ENCODE data around the gene C1QL4.
"Not testable (repeated sequence)": the region's sequence is repeated elsewhere in the genome, so short reads cannot be mapped to it uniquely, and the experiment has no call there.

The C1QL4 gene

DNA sequence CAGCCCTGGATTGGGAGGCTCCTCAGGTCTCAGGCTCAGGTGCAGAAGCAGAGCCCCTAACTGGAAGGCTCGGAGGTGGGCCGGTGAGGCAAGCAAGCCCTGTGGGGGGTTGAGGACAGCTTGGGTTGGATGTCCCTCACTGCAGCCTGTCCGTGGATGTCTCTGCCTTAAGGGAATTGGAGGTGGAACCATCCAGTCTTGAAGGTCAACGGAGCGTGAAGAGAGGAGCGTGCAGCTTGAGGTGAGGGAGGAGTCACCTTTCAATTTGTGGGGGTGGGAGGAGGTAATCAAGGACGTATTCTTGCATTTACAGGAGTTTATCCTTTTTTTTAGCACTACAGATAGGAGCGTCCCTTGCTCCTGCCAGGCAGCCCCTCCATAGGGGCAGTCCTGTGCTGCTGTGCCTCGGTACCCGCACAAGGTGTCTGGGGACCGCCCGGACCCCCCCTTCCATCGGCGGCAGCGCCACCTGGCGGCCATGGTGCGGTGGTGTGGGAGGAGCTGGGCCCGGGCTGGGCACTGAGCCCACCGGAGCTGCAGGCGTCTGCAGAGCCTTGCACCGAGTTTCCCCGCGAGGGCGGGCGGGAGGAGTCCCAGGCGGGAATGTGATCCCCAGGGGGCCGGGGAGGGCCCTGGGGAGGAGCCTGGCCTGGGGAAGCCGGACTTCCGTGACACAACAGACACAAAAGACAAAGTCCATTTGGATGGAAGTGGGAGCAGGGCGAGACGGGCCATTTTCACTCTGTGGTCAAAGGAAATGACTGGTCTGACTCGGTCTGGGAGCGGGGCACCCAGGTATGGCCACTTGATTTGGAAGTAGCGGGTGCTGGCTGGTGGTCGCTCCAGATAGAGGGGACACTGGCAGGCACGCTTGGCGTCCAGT is 10.6 kb upstream of the C1QL4 start:
- peak; percentile 80 for DNase-seq

DNA sequence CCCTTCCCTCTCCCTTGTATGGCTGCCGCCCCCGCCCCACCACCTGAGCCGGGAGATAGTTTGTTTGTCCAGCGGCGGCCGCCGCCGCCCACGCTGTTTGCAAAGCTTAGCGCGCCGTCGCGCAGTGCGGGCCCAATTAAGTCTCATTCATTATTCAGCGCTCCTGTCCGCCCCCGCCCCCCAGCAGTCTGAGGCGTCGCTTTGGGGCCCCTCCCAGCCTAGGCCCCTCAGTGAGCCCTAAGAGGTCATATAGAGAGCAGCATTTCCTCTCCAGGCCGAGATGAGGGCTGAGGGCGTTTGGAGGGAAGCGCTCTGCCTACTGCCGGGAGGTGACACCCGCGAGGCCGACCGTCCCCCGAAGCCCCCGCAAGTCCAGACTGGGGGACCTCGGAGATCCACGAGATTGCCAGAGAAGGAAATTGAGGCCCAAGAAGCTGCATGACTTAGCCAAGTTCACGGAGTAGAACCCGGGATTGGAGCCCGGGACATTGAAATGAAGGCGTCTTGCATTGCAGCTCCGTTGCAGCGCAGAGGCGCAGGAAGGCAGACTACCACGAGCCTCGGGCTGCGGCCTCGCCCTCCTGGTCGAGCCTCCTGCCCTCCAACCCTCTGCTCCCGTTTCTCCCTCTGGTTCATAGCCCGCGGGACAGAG is 9.8 kb upstream of the C1QL4 start, which contains the start of gene DNAJC22:
Gene DNAJC22 (plus strand): TSS at position 230 of the 652 bp plus-strand sequence. CDS start 1,985 bp downstream, outside the sequence.
- no peak for DNase-seq

DNA sequence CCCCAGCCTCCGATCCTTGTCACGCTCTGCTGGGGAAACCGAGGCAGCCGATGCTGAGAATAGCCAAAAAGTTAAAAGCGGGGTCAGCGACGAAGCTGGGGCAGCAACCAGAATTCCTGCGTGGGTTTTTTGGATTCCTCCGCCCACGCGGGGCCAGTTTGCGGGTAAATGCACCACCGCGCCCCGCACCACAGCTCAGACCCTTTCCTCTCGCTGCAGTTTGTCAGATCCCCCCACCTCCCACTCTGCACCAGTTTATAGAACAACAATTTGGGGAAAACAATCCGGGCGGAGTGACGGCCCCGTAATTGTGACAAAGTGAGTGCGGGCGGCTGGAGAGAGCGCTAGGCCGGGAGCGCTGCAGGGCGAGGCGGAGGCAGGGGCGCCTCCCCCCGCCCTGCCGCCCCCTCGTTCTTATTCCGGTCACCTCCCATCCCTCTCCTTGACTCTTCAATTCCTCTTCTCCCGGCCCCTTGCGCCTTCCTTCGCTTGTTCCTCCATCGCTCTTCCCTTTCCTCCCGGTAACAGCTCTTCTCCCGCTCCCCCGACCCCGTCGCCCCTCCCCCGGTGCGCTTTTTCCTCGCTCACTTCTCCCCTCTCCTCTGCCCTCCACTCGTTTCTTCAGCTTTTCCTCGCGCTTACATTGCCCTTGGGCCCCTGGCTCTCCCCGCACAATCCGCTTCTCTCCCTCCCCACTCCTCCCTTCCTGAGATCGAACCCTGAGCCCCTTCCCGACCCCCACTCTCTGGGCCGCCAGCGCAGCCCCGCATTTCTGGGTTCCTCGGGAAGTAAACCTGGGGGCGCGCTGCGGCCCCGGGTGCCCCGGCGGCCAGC is 9.1 kb upstream of the C1QL4 start:
- no peak for DNase-seq

GRCh38 chr12:49345051-49345824 is 8.2 kb upstream of the C1QL4 start:
- no peak for DNase-seq

GRCh38 chr12:49344486-49345050 is 7.6 kb upstream of the C1QL4 start:
- DNase-seq: no peak

DNA sequence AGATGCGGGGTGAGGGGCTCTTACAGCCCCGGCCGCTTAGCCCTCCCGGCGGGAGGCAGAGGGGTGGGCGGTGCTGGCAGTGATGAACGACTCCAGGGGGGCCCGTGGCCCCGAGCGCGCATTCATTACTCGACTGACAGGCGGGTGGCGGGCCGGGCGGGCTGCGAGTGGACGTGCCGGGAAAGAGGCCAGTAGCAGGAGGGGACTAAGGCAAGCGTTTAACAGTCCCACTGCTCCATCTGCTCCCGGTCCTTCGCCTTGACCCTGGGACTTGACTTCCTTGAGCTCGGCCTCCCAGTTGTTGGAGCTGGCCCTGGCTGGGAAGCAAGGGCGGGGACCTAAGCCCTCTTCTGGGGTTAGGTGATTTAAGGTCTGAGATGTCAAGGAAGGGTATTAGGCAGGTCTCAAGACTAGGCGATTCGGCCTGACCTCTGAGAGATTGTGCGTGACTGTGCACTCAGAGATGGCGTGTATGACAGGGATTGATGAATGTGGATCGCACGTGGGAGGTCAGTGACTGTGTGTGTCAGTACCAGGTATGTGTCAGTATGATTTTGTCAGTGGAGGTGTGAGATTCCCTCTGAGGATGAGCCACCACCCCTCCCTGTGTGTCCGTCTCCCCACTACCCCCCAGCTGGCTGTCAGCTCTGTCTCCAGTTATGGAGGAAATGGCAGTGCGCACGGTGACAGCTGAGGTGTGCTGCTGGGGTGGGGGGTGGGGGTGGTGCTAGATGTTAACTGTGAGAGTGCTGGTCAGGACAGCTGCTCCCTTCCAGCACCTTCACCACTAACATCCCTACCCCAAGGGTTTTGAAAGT is 6.1 kb upstream of the C1QL4 start:
- DNase-seq: no peak

- peak; percentile 81 for DNase-seq
Observed at GRCh38 chr12:49342066-49342913, 5.3 kb upstream of the C1QL4 start.

DNA sequence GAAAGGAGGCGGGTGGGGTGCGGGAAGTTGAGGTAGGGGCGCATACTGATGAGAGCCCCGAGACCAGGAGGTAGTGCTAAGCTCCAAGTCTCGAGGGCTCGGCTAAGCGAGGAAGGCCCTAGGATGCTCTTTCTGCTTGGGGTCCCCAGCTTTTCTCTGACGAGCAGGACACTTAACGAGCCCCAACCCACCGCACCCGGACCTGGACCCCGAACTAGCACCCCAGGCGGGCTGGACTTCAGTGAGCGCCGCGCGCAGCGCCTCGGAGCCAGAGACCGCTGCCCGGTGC is 4.7 kb upstream of the C1QL4 start:
- DNase-seq: no peak

DNA sequence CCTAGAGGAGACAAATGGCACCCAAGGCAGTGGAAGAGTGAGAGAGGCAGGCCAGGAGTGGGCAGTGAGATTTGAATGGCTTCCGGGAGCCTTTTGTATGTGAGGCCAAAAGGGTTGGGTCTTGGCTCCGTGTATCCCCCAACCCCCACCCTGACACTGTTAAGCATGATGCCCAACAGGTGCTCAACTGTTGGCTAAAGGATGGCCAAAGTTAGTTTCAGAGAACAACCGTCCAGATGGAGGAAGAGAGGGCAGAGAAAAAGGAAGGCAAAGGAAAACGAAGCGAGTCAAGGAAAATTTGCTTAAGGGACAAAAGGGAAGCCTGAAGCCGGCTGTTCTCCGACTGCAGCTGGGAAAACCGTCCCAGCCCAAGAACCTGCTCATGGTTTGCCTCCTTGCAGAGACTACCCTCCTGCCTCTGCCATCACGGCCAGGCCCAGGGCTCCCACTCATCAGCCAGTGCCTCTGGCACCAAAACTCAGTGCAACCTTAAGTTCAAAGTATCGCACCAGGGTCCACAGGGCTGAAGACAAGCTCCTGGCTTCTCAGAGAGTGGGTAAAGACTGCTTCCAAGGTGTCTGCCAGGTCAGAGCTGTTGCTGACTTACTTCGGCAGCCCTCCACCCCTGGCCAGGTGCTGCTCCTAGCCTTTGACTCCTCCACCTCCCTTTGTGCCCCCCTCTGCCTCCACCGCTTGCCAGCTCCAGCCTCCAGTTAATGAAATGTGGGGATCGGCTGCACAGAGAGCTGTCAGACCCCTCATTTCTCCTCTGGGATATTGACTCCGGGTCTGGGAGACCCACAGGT is 4.2 kb upstream of the C1QL4 start:
- no peak for DNase-seq

DNA sequence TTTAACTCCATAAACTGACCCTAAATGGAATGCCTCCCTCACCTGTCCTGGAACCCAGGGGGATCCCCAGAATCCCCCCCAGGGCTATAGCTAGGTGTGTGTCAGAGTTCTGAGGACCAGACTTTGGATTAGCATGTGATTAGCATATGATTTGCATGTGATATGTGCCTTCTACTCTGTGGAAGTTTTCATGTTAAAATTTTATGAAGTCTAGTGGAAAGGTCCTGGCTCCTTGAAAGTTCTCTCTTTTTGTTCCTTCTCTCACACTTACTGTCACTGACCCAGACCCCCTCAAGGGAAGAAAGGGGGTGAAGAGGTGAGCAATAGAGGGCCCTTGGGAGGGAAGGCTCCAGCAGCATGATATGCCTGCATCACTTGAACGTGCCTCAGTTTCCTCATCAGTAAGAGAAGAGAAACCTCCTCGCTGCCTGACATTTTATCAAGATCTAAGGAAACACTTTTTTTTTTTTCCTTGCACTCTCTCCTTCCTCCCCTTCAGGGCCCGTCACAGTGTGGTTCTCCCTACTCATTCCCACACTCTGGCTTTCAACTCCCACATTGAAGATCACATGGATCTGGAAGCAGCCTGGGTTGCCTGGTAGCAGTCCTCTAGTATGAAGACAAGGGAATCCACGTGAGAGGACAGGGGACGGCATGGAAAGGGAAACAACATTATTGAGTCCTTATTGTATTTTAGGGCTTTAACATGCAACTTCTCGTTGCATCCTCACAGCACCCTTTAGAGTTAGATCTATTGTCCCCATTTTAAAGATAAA is 3.3 kb upstream of the C1QL4 start:
- DNase-seq: no peak

GRCh38 chr12:49339464-49339861 is 2.5 kb upstream of the C1QL4 start:
- no peak for DNase-seq

DNA sequence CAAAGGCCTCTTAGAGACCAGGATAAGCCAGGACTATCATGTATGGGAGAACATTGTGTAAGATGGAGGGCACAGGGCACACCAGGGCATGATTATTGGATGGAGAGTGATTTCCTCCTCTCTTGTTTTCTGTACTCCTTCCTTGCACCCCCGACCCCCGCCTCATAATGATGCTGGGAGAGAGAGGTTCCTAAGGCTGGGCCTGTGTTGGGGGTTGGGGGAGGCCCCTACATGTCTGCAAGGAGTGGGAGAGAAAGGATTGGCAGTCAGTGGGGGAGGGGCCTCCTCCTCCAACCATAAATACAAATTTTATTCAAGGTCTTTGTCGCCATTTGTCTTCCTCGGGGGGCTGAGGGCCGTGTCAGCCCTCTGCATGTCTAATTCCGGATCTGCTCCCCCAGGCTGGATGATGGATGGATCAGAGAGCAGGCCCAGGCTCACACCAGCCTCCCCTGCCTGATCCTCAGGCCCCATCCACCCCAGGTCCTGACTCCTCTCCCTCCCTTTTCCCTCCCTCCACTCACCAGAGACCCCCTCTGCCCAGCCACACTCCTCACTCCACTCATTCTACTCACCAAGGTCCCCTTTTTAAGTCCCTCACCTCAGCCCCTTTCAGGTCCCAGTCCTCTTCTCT is 2.0 kb upstream of the C1QL4 start:
- DNase-seq: no peak

DNA sequence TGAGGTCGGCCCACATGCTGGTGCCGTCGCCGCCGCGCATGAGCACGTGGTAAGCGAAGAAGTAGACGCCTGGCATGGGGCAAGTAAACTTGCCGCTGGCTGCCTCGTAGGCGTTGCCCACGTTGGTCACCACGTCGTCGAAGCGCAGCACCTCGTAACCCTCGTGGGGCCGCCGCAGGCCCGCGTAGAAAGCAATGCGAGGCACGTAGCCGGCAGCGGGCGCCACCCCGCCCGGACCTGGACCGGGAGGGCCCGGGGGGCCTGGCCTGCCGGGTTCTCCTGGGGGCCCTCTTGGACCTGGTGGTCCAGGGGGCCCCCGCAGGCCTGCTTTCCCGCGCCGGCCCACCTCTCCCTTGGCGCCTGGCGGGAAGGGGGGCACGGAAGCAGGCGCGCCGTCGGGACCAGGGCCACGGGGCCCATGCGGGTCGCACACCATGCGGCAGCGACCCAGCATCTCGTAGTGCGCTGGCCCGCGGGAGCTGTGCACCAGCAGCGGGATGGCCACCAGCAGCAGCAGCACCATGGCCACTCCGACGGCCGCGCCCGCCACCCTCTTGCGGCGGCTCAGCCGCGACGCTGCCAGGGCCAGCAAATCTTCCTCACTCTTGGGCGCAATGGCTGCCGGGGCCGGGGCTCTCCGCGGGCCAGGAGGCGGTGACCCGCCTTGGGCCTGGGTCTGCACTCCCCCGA is 888 bp downstream of the C1QL4 start:
- no peak for DNase-seq

DNA sequence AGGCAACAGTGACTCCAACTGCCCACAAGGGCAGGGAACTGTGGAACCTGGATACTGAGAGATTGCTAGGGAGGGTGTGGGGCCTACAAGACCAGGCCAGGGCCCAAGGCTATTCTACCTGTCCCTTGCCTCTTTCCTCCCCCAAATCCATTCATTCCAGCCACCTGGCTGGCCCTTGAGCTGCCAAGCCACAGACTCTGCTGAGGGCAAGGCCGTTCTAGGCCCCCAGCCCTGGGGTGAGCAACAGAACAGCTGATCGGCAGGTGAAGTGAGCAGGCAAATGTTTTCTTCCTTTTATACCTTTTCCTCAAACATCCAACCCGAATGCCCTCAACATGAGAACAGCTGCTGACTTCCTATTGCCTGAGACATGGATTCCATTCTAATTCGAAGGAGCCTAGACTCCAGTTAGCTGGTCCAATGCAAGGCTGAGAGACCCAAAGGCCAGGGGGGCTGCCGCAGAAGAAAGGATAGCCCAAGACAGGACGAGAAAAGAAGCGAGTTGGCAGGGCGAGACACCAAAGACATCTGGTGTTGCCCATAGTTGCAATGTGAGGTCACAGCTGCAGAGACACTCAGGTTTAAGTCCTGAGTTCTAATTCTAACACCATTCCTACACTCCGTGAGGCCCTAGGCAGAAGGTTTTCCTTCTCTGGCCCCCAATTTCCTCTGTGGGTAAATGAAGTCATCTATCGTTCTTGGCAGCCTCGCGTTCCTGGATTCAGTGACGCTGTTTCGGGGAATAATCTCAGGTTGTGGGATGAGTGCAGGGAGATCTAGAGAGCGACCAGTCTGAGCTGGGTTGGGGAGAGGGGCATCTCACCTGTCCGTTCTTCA is 1.7 kb downstream of the C1QL4 start:
- no peak for DNase-seq

DNA sequence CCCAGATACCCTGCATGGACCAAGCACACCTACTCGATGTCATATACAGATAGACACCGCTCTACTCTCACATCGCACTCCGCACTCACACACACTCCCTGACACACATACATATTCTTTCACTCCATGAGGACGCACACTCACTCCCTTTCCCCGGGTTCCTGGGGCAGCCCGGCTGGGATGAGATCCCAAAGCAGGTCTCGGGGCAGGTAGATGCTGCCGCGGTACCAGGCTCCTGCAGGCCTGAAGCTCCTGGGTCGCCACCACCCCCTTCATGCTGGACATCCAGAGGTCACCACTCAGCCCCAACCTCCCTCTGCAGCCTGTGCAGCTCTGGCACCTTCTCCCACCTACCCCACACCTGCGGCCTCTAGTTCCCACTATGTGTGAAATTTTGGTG is 2.3 kb downstream of the C1QL4 start:
- DNase-seq: no peak

DNA sequence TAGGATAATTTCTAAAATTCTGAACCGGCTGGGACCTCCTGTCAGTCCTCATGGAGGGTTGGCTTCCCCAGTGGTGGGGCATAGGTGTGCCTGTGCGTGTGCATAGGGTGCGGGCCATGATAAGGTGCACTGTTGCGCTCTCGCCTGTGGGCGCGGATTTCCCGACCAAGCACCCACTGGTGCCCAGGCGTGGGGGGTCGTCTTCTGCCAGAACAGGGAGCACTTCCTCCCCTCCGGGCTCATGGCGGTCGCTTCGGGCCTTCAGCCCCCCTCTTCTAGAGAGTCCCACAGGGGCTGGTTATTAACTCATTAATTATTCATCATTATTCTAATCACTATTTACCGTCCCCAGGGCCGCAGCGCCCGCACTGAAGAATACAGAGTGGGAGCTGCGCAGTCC is 2.8 kb downstream of the C1QL4 start:
- no peak for DNase-seq

- not testable (repeated sequence) for DNase-seq
Observed at GRCh38 chr12:49333778-49334177, 3.2 kb downstream of the C1QL4 start.
